Endodermal cell (in vitro differentiated cells): ENCODE data around the gene CTRB2. TPM values are rescaled to one million over a fixed set of nuclear protein-coding genes. Genes with fewer than 3 reads are reported as not detected.
"Not testable (repeated sequence)": the region's sequence is repeated elsewhere in the genome, so short reads cannot be mapped to it uniquely, and the experiment has no call there.

Experiments used
- DNase-seq: peaks from one replicate; pipeline ENCODE4 v3.0.0-alpha.2; 2017
- H3K27ac ChIP-seq: 2 replicates; pipeline ENCODE4 v1.5.1; 2013; ENCODE audit warnings: mild to moderate bottlenecking, low read depth, low read length, moderate library complexity
- H3K27me3 ChIP-seq: 2 replicates; pipeline ENCODE4 v1.6.1; 2013; ENCODE audit warnings: mild to moderate bottlenecking, low read length, moderate library complexity; ENCODE audit not compliant: insufficient read depth, control insufficient read depth, poor library complexity, severe bottlenecking
- H3K36me3 ChIP-seq: 2 replicates; pipeline ENCODE4 v1.7.0; 2013; ENCODE audit warnings: mild to moderate bottlenecking, low read length, moderate library complexity; ENCODE audit not compliant: control insufficient read depth, insufficient read depth
- H3K4me1 ChIP-seq: one replicate; pipeline ENCODE4 v1.7.0; 2013; ENCODE audit warnings: low read length; ENCODE audit not compliant: control insufficient read depth, insufficient read depth
- H3K4me3 ChIP-seq: 2 replicates; pipeline ENCODE4 v1.5.1; 2013; ENCODE audit warnings: mild to moderate bottlenecking, low read length, moderate library complexity
- H3K9ac ChIP-seq: 2 replicates; pipeline ENCODE4 v1.6.1; 2013; ENCODE audit warnings: mild to moderate bottlenecking, low read length, moderate library complexity; ENCODE audit not compliant: poor library complexity, severe bottlenecking; ENCODE audit errors: extremely low read depth
- H3K9me3 ChIP-seq: 2 replicates; pipeline ENCODE4 v1.6.1; 2013; ENCODE audit warnings: mild to moderate bottlenecking, low read length, moderate library complexity; ENCODE audit not compliant: control insufficient read depth
- H3K27ac Mint-ChIP-seq: 2 replicates; pipeline ENCODE4 v1.8.0; 2020; ENCODE audit warnings: mixed read lengths
- H3K27me3 Mint-ChIP-seq: 2 replicates; pipeline ENCODE4 v1.8.0; 2021; ENCODE audit warnings: mild to moderate bottlenecking, mixed read lengths; ENCODE audit not compliant: insufficient read depth
- H3K36me3 Mint-ChIP-seq: 2 replicates; pipeline ENCODE4 v1.8.0; 2020; ENCODE audit warnings: low read depth, mixed read lengths
- H3K4me1 Mint-ChIP-seq: 2 replicates; pipeline ENCODE4 v1.8.0; 2020; ENCODE audit warnings: mixed read lengths
- H3K4me3 Mint-ChIP-seq: 2 replicates; pipeline ENCODE4 v1.8.0; 2020; ENCODE audit warnings: mild to moderate bottlenecking, moderate library complexity, mixed read lengths
- H3K9me3 Mint-ChIP-seq: 2 replicates; pipeline ENCODE4 v1.8.0; 2020; ENCODE audit warnings: mild to moderate bottlenecking, mixed read lengths
- WGBS, 2 experiments: methylation state at CpG; one replicate each; pipeline versions ENCODE4 v1.1.5 to v1.1.7; 2013; ENCODE audit warnings: missing lambda C conversion rate in 2 of 2, mixed read lengths in 1 of 2; ENCODE audit not compliant: insufficient coverage in 1 of 2, insufficient read length in 1 of 2; 5-methylcytosine and 5-hydroxymethylcytosine counted together
- total RNA-seq, 2 donors: library from RNA; stranded (reverse); fragmentation: NEBNext Ultra II Directional in 1 of 2; extraction: Animal tissue kit (Norgen Biotek cat#: 25700) in 1 of 2; gene quantifications; 2 replicates in 1 of 2; 3 replicates in 1 of 2; pipeline ENCODE4 v1.2.1, GENCODE V29; 2021
- TF ChIP-seq, protein P1 (sequence below): fragments of 200-600 bp; sonication (generic); conservative IDR thresholded peaks from 2 replicates; pipeline ENCODE4 v1.5.0; 2021; ENCODE audit warnings: antibody characterized with exemption, mild to moderate bottlenecking

Gene CTRB2
- total RNA-seq, 2 donors from 2014 or later, result not detected

DNA sequence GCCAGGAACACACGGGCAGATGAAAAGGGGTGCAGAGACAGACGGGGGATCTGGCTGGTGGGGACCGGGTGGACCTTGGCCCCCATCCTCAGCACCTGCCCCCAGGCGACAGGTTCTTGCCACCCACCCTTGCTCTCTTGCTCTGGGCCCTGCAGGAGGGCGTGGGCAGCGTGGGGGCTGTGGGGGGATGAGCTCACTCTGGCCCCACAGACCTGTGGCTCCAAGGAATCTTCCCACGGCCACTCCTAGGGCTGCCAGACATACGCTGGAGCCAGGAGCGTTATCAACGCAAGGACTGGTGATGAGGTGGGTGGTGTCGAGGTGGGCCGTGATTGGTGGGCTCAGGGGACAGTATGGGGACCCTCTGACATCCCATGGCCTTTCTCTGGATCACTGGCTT lies 18.1 kb upstream of the CTRB2 start:
- H3K4me1 Mint-ChIP-seq, result no peaks in the 10 kb centered on the region
- Histone ChIP-seq H3K36me3 (no peaks in the 10 kb centered on the region), H3K9ac (no peak overlapping the region), H3K27me3 (no peaks in the 10 kb centered on the region), H3K4me3 (no peak overlapping the region), H3K4me1 (no peaks in the 10 kb centered on the region), H3K9me3 (no peaks in the 10 kb centered on the region), H3K27ac (no peak overlapping the region)
- TF ChIP-seq, protein P1, sequence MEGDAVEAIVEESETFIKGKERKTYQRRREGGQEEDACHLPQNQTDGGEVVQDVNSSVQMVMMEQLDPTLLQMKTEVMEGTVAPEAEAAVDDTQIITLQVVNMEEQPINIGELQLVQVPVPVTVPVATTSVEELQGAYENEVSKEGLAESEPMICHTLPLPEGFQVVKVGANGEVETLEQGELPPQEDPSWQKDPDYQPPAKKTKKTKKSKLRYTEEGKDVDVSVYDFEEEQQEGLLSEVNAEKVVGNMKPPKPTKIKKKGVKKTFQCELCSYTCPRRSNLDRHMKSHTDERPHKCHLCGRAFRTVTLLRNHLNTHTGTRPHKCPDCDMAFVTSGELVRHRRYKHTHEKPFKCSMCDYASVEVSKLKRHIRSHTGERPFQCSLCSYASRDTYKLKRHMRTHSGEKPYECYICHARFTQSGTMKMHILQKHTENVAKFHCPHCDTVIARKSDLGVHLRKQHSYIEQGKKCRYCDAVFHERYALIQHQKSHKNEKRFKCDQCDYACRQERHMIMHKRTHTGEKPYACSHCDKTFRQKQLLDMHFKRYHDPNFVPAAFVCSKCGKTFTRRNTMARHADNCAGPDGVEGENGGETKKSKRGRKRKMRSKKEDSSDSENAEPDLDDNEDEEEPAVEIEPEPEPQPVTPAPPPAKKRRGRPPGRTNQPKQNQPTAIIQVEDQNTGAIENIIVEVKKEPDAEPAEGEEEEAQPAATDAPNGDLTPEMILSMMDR, result no peak
- H3K36me3 Mint-ChIP-seq, result peaks cover 2% of the 10 kb centered on the region
- DNase-seq, result no peak
- no peaks in the 10 kb centered on the region for H3K9me3 Mint-ChIP-seq
- H3K27ac Mint-ChIP-seq, result no peak overlapping the region
- no peaks in the 10 kb centered on the region for H3K27me3 Mint-ChIP-seq
- WGBS, 2 experiments, result 89 to 96% methylated on average over 5 to 12 of the region's 12 CpGs
- H3K4me3 Mint-ChIP-seq, result no peak overlapping the region

- WGBS, 2 experiments, result 90 to 94% methylated on average over 17 to 20 of the region's 20 CpGs
- H3K27me3 ChIP-seq, result no peaks in the 10 kb centered on the region
- no peaks in the 10 kb centered on the region for H3K9me3 ChIP-seq
- no peak overlapping the region for H3K9ac ChIP-seq
- Mint-ChIP-seq H3K27ac (no peak overlapping the region), H3K36me3 (peaks cover 2% of the 10 kb centered on the region), H3K9me3 (no peaks in the 10 kb centered on the region), H3K4me3 (no peak overlapping the region), H3K27me3 (no peaks in the 10 kb centered on the region), H3K4me1 (no peaks in the 10 kb centered on the region)
- DNase-seq, result no peak
- H3K36me3 ChIP-seq, result no peaks in the 10 kb centered on the region
- no peaks in the 10 kb centered on the region for H3K4me1 ChIP-seq
- H3K27ac ChIP-seq, result no peak overlapping the region
- TF ChIP-seq, protein P1, result no peak
- H3K4me3 ChIP-seq, result no peak overlapping the region
These were observed 17.5 kb upstream of the CTRB2 start for GRCh38 chr16:75224306-75225082.

DNA sequence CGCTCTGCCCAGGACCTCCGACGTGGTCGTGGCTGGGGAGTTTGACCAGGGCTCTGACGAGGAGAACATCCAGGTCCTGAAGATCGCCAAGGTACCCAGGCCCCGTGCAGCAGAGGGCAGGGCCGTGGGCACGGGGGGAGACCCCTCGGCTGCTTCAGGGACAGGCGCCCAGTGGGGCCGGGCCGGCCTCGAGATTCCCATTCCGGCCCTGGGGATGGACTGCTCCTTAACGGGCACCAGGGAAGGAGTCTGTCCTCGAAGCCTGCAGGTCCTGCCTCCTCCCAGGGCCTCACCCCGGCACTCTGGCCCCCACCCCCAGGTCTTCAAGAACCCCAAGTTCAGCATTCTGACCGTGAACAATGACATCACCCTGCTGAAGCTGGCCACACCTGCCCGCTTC lies 16.2 kb upstream of the CTRB2 start:
- not testable (repeated sequence) for H3K27me3 Mint-ChIP-seq, DNase-seq, H3K36me3 ChIP-seq, H3K36me3 Mint-ChIP-seq, H3K4me1 Mint-ChIP-seq, H3K4me3 ChIP-seq, H3K27ac ChIP-seq, H3K9me3 ChIP-seq, H3K4me1 ChIP-seq, H3K4me3 Mint-ChIP-seq, H3K9ac ChIP-seq, H3K27ac Mint-ChIP-seq, H3K27me3 ChIP-seq, H3K9me3 Mint-ChIP-seq
- WGBS, 2 experiments, result 92% methylated on average over 4 of the region's 20 CpGs; no CpG with 5 or more reads in 1 of the 2 experiments
